Stimulated activated CD8-positive, alpha-beta memory T cell treated with anti-CD3 and anti-CD28 coated beads, Interleukin-15, amount 100 ng/mL, for 1 hour (primary cell): ENCODE results near the gene CCDC157.
"Not testable (repeated sequence)": the region's sequence is repeated elsewhere in the genome, so short reads cannot be mapped to it uniquely, and the experiment has no call there.

Experiments
- DNase-seq: peaks from one replicate; pipeline ENCODE4 v3.0.0-alpha.2; 2020; ENCODE audit warnings: low read depth

Gene CCDC157

DNA sequence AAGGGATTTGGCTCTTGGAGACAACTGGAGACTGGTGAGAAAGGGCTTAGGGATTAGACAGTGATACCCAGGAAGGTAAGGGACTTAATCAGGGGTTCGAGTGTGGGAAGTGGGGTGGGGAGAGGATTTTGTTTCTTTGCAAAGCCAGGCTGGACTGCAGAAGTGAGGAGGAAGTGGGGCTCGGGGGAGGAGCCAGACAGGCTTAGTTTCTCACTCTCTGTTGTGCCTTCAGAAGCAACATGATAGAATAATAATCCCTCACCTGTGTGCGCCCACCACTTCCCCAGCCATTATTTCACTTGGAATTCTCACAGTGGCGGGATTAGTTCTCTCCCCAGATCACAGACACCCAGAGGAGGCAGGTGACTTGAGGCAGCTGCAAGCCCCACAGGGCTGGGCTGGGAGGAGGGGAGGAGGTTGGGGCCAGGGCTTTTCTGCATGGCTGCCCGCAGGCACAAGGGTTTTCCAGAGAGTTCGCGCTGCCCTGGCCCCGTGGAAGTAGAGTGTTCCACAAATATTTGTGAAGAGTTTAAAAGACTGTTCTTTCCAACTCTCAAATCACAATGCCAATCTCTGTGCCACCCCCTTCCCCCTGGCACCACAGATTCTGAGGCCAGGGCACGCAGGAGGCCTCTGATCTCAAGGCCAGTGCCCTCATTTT lies 36.0 kb downstream of the CCDC157 start:
- DNase-seq = no peak

DNA sequence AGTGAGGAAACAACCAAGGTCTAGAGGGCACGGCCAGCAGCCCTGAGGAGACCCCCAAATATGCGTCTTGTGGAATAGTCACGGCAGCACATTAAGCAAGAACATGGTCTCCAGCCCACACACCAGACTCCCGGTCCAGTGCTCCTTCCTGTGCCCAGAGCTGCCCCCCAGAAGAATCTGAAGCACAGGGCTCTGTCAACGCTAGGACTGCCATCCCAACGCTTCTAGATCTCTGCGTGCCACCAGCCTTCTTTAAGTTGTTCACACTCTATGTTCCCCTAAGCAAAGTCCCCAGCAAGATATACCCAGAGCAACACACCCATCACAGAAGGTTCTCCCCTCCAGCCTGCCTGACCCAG lies 36.5 kb downstream of the CCDC157 start:
- no peak for DNase-seq

DNA sequence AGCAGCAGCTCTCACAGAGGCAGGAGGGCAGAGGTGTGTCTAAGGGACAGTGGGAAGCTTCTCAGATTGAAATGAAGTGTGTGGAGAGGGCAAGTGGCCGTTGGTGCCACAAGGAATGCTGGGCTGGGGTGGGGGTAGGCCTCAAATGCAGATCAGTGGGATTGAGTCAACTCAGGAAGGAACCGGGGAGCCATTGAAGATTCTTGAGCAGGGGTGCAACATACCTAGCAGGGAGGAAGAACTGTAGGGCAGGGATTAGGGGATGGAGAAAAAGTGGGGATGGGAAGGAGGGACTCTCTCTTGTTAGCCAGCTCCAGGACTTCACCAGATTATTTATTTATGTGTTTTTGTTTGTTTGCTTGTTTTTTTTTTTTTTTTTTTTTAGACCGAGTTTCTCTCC lies 37.1 kb downstream of the CCDC157 start:
- DNase-seq = no peak

DNA sequence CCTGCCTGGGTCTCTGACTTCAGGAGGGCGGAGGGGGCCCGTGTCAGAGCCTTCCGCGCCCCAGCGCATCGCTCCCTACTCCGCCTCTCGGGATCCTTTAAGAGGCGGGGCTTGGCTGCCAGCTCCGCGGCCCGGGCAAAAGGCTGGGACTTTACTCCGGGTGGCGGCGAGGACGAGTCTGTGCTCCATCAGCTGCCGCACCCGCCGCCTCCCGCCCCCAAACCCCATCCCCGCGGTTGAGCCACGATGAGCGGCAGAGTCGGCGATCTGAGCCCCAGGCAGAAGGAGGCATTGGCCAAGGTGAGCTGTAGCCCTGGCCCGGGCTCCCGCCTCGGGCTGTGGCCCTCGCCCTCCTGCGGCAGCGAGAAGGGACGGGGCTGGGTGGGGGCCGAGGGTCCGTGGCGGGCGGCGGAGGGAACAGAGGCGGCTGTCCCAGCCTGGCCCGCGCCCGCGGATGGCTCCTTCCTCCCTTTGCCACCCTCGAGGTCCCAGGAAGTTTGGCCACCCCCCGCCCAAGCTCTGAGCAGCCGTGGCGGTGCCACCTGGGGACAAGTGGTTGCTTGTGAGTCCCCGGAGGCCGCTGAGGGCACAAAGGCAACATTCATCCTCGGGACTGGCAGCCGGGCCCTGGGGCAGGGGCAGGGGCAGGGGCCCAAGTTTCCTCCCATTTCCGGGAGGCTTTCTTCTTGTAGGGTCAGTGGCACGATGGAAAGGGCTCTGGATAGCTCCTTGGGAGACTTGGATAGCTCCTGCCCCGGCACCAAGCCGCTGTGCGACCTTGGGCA lies 40.3 kb downstream of the CCDC157 start, which contains the start of gene SEC14L2:
SEC14L2 (plus strand) TSS at position 148 of the 785 bp plus-strand sequence; CDS start at position 247, 99 bp downstream.
- DNase-seq = no peak

DNA sequence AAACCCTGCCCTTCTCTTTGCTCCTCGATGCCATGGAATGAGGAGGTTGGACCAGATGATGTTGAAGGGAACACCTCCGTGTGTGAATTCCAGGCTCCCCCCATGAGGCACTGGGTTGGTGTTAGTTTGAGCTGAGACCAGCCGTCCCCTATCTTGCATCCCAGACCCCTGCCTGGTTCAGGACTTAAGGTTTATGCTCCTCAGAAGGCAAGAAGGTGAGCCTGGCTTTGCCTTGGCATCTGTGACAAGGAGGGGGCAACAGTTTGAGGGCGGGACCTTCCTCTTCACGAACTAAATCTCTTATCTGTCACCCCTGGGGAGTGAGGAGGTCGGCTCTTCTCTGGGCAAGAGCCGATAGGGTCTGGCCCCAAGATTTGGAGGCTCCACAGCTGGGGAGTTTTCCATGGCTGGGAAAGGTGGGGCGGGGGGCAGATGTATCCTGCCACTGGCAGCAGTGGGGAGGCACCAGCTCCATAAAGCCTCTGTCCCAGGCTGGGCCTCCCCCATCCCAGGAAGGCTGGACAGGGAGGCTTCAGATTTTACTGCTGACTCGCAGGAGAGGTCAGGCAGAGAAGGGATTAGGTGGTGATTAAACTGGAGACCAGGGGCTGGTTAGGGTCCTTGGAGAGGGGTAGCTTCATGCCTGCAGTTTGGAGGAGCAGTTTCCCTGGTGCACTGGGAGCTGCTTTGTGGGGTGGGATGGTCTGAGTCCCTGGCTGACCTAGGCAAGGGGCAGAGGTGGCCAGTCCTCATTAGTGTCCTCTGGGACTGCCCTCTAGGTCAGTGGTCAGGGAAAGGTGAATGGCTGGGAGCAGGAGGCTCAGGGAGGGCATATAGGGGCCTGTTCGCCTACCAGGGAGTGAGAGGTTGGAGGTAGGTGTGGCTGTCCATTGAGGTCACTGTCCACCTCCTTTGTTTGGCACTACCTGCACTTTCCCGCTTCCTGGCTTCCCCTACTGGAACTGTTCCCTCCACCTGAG lies 41.1 kb downstream of the CCDC157 start:
- DNase-seq = no peak

DNA sequence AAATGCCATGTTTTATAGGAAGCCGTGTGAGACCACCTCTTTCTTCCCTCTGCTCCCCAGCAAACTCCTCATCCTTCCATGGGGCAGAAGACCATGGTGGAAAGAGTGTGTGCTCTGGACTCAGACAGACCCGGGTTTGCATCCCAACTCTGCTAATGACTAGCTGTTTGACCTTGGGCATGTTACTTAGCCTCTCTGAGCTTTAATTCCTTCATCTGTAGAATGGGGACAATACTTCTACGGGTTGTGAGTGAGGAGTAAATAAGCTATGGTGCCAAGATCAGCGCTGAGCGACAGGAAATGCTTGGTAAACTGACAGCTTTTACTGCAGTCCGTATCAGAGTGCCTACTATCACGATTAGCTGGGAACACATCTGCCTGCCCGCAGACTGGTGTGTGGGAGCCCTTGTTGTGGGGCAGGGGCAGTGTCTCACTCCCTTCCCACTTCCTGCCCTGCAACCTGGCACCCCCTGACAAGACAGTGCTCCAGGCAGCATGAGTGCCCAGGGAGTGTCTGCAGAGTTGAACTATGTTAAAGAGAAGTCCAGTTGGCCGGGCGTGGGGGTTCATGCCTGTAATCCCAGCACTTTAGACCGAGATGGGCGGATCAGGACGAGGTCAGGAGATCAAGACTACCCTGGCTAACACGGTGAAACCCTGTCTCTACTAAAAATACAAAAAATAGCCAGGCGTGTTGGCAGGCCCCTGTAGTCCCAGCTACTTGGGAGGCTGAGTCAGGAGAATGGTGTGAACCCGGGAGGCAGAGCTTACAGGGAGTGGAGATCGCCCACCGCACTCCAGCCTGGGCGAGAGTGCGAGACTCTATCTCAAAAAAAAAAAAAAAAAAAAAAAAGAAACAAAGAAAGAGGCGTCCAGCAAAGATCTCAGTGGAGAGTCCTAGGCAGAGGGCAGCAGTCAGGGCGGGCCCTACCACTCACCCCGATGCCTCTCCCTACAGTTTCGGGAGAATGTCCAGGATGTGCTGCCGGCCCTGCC lies 42.2 kb downstream of the CCDC157 start:
- DNase-seq = no peak

DNA sequence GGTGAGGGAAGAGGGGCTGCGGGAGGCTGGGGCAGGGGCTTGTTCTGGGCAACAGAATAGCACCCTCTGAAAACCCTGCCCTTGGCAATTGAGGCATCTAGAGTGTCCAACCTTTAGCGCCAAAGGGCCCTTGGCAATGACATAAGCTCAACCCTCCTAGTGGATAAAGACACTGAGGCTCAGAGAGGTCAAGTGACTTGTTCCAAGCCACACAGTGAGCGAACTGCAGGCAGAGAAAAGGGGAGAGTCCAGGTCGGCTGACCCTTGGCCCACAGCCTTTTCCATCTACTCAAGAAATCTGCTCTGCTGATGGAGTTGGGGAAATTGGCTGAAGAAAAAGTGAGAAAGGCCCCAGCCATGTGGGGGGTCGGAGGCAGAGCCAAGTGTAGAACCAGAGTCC lies 42.9 kb downstream of the CCDC157 start:
- DNase-seq = no peak

DNA sequence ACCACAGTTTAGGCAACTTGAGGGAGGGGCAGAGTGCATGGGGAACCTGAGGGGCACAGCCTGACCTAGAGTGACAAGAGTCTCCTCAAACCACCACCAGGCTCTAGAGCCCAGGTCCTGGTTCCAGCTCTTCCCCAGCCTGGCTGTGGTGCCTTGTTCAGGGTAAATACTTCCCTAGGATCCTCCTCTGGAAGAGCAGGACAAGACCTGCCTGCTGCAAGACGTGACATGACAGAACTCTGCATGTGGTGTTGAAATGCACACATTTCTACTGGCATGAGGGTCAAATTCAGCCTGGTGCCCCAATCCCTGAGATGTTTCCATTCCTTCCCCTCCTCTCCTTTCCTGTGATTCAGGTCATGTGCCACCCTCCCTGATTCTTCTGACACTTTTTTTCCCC lies 43.4 kb downstream of the CCDC157 start:
- DNase-seq = no peak

DNA sequence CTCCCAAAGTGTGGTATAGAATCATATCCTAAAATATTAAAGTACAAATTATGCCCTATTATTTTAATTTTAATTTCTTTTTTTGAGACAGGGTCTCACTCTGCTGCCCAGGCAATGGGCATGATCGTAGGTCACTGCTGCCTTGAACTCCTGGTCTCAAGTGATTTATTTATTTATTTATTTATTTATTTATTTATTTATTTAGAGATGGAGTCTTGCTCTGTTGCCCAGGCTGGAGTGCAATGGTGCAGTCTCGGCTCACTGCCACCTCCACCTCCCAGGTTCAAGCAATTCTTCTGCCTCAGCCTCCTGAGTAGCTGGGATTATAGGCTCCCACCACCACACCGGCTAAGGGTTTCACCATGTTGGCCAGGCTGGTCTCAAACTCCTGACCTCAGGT lies 44.2 kb downstream of the CCDC157 start:
- DNase-seq = not testable (repeated sequence)

DNA sequence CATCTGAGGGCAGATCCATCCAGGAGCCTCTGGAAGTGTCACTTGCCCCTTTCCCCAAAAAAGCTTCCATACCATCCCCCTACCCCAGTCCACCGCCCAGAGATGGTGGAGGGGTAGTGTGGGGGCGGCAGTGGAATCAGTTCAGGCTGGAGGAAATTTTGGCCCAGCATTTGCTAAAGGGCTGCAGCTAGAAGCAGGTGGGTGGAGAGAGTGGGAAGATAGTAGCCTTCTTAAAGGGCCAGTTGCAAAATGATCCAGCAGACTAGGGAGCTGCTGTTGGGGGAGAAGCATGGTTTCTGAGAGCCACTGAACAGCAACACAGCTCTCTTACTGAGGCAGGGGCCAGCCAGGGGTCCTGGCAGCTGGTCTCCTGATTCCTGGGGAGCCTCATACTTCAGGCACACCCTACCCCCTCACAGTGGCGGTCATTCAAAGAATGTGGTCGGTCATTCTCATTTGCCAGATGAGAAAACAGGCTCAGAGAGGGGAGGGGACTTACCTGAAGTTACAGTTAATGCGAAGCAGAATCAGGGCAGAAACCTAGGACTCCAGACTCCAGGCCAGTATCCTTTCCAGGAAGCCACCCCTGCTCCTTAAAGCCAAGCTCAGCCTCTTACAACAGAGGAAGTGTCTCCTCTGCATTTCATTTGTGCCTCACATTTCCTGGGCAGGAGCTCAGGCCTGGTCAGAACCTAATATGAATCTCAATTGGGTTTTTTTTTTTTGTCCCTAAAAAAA lies 45.4 kb downstream of the CCDC157 start:
- no peak for DNase-seq

DNA sequence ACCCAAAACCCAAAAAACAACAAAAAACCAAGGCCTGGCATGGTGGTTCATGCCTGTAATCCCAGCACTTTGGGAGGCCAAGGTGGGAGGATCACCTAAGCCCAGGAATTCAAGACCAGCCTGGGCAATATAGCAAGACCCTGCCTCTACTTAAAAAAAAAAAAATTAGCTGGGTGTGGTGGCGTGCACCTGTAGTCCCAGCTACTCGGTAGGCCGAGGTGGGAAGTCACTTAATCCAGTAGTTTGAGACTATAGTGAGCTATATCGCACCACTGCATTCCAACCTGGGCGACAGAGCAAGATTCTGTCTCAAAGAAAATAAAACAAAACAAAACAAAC lies 45.9 kb downstream of the CCDC157 start:
- DNase-seq = not testable (repeated sequence)

DNA sequence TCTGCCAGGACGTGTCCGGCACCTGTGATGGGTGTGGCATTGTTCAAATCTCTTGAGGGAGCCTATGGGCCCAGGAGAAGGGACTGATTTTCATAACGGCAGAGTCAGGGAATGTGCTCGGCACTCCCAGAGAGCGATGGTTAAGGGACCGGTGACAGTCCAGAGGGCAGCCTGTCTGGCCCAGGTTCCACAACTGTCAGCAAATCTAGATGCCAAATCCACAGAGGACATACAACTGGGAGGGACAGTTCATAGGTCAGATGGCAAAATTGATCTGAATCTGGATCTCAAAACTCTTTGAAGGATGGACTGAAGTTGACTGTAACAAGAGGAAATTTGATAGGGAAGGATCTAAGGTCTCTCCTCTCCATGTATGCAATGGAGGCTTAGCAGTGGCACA lies 47.5 kb downstream of the CCDC157 start:
- no peak for DNase-seq

DNA sequence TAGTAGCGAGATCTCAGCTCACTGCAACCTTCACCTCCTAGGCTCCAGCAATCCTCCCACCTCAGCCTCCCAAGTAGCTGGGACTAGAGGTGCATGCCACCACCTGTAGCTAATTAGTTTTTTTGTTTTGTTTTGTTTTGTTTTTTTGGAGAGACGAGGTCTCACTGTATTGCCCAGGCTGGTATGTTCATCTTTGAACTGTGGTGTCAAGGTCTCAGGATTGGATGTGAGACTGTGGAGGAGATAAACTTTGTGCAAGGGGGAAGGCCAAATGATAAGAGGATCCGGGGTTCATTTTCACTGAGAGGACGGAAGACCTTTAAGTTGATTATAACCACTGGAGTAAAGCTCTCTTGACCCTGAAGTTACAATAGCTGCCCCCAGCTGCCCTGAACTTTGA lies 48.9 kb downstream of the CCDC157 start:
- no peak for DNase-seq

DNA sequence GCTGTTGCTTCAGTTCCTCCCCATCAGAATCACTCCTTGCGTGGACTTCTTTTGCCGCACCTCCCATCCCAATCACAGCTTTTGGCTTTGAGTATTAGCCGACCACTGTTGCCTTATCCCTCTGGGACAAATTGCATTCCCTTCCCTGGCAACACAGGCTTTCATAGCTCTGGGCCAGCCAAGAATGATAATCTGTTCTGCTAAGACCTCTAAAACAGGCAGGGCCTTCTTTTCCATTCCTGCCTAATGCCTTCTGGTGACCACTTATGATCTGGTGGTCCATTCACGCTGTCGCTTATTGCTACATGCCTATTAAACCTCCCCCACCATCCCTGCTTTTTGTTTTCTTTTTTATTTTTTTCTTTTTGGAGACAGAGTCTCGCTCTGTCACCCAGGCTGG lies 49.6 kb downstream of the CCDC157 start:
- no peak for DNase-seq

DNA sequence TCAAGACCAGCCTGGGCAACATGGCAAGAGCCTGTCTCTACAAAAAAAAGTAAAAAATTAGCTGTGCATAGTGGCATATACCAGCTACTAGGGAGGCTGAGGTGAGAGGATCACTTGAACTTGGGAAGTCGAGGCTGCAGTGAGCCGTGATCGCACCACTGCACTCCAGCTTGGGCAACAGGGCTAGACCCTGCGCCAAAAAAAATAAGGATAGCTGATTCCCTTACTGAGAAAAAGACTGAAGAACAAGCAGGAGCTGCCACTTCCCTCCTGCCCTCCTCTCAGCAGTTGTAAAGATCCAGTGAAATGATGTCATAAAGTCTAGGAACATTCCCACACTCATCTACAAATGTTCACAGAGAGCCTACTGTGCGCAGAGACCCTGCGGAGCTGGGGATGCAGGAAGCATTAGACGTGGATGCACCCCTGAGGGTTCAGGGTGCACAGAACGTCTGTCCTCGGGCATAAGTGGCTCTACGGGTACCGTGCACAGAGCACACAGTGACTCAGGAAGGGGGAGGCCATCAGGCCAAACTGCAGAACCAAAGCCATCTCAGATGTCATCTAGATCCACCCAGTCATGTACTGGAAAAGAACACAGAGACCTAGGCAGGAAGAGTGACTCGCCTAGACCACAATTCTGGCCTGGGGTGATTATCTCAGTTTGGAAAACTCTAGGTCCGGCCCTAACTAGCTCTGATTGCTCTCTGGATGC lies 51.7 kb downstream of the CCDC157 start:
- no peak for DNase-seq

DNA sequence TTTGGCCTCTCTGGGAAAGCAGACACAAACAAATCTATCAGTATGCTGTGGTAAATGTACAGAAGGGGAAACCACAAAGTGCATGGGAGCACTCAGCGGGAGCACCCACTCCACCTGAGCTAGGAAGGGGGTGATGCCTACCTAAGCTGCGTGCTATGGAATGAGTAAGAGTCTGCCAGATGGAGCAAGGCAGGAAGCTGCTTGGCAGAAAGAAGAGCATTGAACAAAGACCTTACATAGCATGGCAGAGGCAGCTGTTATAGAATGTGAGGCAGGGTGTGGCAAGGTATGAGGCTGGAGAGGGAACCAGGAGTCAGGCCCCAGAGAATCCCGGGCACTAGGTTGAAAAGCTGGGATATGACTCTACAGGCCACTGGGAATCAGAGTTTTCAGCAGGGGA lies 55.0 kb downstream of the CCDC157 start:
- no peak for DNase-seq

DNA sequence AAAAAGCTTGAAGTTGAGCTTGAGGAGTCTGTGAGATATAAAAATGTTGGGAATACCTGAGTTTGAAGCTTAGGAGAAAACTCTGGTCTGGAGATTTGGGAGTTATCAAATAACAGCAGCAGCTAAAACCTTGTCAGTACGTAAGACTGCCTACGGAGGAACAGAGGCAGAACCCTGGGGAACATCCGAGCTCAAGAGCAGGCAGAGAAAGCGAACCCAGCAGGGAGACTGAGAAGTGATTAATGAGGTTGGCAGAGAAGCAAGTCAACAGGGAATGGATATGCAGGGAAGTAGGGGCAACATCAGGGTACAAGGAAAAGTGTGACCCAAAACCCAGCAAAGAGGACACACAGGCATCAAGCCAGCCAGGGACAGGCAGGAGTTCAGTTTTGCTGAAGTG lies 56.2 kb downstream of the CCDC157 start:
- no peak for DNase-seq

DNA sequence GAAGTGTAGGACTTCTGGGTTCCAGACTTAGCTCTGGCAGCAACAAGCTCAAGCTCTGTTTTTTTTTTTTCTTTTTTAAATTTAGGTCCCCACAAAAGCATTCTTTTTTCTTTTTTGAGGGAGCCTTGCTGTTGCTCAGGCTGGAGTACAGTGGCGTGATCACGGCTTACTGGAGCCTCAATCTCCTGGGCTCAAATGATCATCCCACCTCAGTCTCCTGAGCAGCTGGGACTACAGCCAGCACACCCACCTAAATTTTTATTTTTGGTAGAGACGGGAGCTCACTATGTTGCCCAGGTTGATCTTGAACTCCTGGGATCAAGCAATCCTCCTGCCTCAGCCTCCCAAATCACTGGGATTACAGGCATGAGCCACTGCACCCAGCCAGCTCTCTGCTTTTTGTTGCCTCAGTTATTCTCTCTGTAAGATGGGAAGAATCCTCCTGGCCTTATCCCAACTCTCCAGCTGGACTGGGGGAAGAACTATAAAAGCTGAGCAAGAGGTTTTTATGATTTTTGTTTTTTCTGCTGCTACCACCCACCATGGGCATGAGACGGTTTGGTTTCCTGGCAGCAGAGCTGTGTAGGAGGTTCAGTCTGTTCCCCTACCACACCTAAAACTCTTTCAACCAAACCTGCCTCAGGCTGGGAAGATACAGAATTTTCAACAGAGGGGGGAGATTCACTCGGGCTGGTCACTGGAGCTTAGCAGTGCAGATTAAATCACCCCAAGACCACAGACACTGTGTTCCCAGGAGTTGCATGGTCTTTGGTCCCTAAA lies 57.1 kb downstream of the CCDC157 start:
- DNase-seq = no peak

DNA sequence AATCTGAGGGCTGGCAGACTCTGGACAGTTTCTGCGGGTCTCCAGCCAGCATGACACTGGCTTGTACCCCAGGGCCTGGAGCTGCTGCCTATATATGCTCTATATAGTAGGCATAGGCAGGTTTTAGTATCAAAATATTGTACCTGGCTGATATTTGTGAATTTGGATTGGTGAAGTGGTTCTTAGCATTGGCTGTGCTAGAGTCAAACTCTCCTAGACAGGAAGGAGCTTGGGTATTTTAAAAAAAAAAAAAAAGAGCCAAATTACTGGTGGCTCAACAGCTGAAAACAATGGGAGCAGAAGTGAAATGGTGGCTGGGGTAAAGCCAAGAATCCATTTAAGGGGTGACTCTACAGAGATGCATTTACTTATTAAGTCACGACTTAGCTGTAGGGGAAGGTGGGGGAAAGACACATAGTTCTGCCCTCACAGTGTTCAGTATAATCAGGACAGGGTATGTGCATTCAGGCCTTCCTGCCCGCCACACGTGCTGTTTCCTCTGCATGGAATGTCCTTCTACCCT lies 57.8 kb downstream of the CCDC157 start:
- DNase-seq = no peak
